ENCODE results near the gene AOAH.

Gene AOAH

GRCh38 chr7:36515847-36516246 is 208.4 kb downstream of the AOAH start:
- DNase-seq (ENCODE audit: extremely low spot score) = no peak
- ChIA-PET POLR2A (no interaction called here), CTCF (no interaction called here)
- TF ChIP-seq CTCF (IDR thresholded peaks at IDR 0.05; ENCODE audit: control extremely low read depth, extremely low read depth, low read depth, missing control alignments) = no peak

- CTCF ChIA-PET = no interaction called here
- TF ChIP-seq CTCF (IDR thresholded peaks at IDR 0.05; ENCODE audit: control extremely low read depth, extremely low read depth, low read depth, missing control alignments) = no peak
- no peak for DNase-seq (ENCODE audit: extremely low spot score)
- POLR2A ChIA-PET = no interaction called here
Observed at GRCh38 chr7:36514289-36515243, 209.7 kb downstream of the AOAH start.

- POLR2A ChIA-PET = no interaction called here
- no peak for DNase-seq (ENCODE audit: extremely low spot score)
- no peak for TF ChIP-seq CTCF (IDR thresholded peaks at IDR 0.05; ENCODE audit: control extremely low read depth, extremely low read depth, low read depth, missing control alignments)
- CTCF ChIA-PET = no interaction called here
Observed at GRCh38 chr7:36513393-36513792, 210.9 kb downstream of the AOAH start.

- no peak for DNase-seq (ENCODE audit: extremely low spot score)
- no peak for TF ChIP-seq CTCF (IDR thresholded peaks at IDR 0.05; ENCODE audit: control extremely low read depth, extremely low read depth, low read depth, missing control alignments)
- ChIA-PET CTCF (no interaction called here), POLR2A (no interaction called here)
Observed at GRCh38 chr7:36512616-36513015, 211.7 kb downstream of the AOAH start.

- no peak for TF ChIP-seq CTCF (IDR thresholded peaks at IDR 0.05; ENCODE audit: control extremely low read depth, extremely low read depth, low read depth, missing control alignments)
- POLR2A ChIA-PET = no interaction called here
- CTCF ChIA-PET = no interaction called here
- DNase-seq (ENCODE audit: extremely low spot score) = no peak
Observed at GRCh38 chr7:36509962-36510361, 214.3 kb downstream of the AOAH start.

- ChIA-PET CTCF (interaction anchor here (1.0 to 1.7 kb wide), 2 partner anchors 18 to 20 kb away, joined by 3 to 5 read pairs; no protein-coding TSS in a partner anchor), POLR2A (no interaction called here)
- no peak for TF ChIP-seq CTCF (IDR thresholded peaks at IDR 0.05; ENCODE audit: control extremely low read depth, extremely low read depth, low read depth, missing control alignments)
- no peak for DNase-seq (ENCODE audit: extremely low spot score)
Observed at GRCh38 chr7:36507475-36508440, 216.5 kb downstream of the AOAH start.
